ENCODE measurements around the gene POLR3A. TPM values are rescaled to one million over a fixed set of nuclear protein-coding genes. Genes with fewer than 3 reads are reported as not detected.

The POLR3A gene
- total RNA-seq, 3 donors from 2014 or later = 10.1 to 17.9 (median 13.4) TPM

DNA sequence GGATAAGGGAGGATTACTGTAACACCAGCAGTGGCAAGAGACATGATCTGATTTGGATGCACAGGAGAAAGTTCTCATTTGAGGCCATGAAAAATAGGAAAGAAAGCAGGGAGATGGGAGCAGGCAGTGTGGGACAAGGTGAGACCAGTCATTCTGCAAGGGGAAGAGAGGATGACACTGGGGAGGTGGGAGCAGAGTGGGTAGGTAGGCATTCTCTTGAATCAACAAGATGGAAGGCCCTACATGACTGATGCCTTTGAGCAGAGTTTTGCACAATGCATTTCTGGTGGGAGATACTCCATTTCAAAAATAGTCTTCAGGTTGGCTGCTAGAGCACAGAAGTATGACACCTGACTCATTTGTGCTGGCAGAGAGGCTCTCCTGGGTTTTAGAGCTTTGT is 14.9 kb upstream of the POLR3A start:
- intact Hi-C loops (cut with DNase I; ENCODE audit: low total_unique reads) = loop anchor here (10.0 kb wide), 1 partner anchor 1141 kb away; no protein-coding TSS in a partner anchor
- no peaks in the 10 kb centered on the region for H3K4me1 ChIP-seq

DNA sequence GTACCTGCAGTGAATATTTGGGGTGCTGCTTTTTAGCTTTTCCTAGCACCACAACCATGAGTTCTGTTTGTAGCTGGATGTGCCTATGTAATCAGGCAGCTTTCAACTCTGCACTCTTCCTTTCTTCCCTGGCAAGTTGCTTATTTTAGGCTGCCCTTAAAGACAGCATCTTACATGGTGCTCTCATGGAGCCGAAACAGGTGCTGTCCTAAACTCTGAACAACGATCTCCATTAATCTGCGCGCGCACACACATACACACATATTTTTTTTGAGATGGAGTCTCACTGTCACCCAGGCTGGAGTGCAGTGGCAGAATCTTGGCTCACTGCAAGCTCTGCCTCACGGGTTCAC is 13.4 kb upstream of the POLR3A start:
- Histone ChIP-seq H3K27ac (no peak overlapping the region), H3K4me1 (no peaks in the 10 kb centered on the region), H3K4me3 (no peak overlapping the region), H3K9me3 (no peaks in the 10 kb centered on the region), H3K36me3 (peaks cover 19% of the 10 kb centered on the region), H3K27me3 (no peaks in the 10 kb centered on the region)
- no peak for TF ChIP-seq POLR2AphosphoS5 (IDR thresholded peaks at IDR 0.05)
- TF ChIP-seq POLR2A (IDR thresholded peaks at IDR 0.05) = no peak
- TF ChIP-seq, protein P1, sequence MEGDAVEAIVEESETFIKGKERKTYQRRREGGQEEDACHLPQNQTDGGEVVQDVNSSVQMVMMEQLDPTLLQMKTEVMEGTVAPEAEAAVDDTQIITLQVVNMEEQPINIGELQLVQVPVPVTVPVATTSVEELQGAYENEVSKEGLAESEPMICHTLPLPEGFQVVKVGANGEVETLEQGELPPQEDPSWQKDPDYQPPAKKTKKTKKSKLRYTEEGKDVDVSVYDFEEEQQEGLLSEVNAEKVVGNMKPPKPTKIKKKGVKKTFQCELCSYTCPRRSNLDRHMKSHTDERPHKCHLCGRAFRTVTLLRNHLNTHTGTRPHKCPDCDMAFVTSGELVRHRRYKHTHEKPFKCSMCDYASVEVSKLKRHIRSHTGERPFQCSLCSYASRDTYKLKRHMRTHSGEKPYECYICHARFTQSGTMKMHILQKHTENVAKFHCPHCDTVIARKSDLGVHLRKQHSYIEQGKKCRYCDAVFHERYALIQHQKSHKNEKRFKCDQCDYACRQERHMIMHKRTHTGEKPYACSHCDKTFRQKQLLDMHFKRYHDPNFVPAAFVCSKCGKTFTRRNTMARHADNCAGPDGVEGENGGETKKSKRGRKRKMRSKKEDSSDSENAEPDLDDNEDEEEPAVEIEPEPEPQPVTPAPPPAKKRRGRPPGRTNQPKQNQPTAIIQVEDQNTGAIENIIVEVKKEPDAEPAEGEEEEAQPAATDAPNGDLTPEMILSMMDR (IDR thresholded peaks at IDR 0.05) = no peak
- DNase-seq (ENCODE audit: low spot score in 2 of 2) = no peak
- intact Hi-C loops (cut with DNase I; ENCODE audit: low total_unique reads) = loop anchor here (10.0 kb wide), 1 partner anchor 1142 kb away; no protein-coding TSS in a partner anchor

More for the DNA sequence above, 14.9 kb upstream of the POLR3A start:
- H3K27me3 ChIP-seq = no peaks in the 10 kb centered on the region
- TF ChIP-seq, protein P1 (IDR thresholded peaks at IDR 0.05) = no peak
- TF ChIP-seq POLR2A (IDR thresholded peaks at IDR 0.05) (no peak), POLR2AphosphoS5 (IDR thresholded peaks at IDR 0.05) (no peak)
- H3K4me3 ChIP-seq = no peak overlapping the region
- H3K9me3 ChIP-seq = no peaks in the 10 kb centered on the region
- no peak overlapping the region for H3K27ac ChIP-seq
- DNase-seq (ENCODE audit: low spot score in 2 of 2) = no peak
- H3K36me3 ChIP-seq = peaks cover 11% of the 10 kb centered on the region

DNA sequence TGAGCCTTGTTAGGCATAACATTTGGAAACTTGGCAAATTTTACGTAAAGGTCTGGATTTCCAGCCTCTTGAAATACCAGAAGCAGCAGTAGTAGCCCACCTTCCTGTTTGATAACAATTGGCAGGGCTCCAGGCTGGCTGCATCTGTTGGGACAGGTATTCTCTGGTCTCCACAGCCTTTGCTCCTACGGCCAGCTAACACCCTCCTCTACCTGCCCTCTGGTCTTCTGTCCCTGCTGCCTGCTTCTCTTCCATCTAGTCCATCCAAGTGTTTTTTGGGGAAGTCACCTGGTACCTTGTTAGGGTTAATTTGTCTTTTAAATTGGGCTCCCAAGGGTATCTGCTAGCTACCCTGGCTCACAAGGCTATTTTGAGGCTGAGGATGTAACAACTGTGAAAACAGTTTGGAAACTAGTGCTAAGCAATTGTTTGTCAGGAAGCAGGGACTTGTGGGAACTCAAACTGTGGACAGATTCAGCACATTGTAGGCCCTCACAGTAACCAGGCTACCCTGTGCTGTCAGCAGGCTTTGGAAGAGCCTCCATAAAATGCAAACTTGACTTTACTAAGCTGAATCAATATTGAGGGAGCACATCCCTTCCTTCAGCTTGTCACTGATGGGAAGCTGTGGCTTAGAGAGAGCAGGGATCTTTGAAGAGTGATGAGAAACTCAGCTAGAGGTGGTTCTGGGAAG is 12.9 kb upstream of the POLR3A start:
- no peaks in the 10 kb centered on the region for H3K27me3 ChIP-seq
- H3K4me1 ChIP-seq = no peaks in the 10 kb centered on the region
- TF ChIP-seq, protein P1 (IDR thresholded peaks at IDR 0.05) = no peak
- TF ChIP-seq POLR2A (IDR thresholded peaks at IDR 0.05) = no peak
- TF ChIP-seq POLR2AphosphoS5 (IDR thresholded peaks at IDR 0.05) = no peak
- peaks cover 19% of the 10 kb centered on the region for H3K36me3 ChIP-seq
- no peaks in the 10 kb centered on the region for H3K9me3 ChIP-seq
- no peak for DNase-seq (ENCODE audit: low spot score in 2 of 2)
- H3K4me3 ChIP-seq = no peak overlapping the region
- intact Hi-C loops (cut with DNase I; ENCODE audit: low total_unique reads) = loop anchor here (10.0 kb wide), 1 partner anchor 1143 kb away; no protein-coding TSS in a partner anchor
- H3K27ac ChIP-seq = no peak overlapping the region

DNA sequence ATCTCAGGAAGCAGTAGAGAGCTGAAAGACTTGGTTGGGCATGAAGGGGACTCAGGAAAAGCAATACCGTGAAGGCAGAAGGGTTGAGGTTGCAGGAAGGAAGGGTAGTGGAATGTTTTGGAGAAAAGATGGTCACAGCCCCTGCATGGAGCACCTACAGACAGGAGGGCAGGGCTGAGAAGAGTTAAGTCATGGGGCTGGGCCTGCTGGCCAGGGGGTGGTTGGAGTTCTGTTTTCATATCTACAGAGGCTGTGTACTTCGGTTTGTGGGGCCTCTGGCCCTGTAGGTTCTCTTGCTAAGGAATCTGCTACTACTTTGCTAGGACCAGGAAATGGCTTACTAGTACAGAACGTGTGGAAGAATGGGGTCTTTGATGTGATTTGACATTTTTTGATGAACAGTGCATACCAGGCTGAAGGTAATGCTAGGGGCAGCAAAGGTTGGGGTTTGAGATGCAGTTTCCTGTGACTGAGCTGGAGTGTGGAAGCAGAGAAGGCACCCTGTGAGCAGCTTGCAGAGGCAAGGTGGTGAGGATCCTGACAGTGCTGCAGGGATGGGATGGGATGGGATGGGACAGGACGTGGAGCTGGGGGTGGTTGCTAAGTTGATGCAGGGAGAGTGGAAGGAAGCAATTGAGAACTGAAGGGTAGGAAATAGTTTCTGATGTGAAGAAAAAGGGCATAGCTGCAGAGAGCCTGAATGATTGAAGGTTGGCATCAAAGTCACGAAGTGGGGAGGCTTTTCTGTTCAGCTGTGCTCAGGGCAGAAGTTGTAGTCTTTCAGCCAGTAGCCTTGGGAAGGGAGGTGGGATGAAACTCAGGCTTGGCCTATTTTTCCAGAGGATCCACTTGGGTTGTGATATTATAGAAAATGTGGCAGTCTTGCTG is 12.1 kb upstream of the POLR3A start:
- DNase-seq (ENCODE audit: low spot score in 2 of 2) = no peak
- Histone ChIP-seq H3K27ac (no peak overlapping the region), H3K9me3 (no peaks in the 10 kb centered on the region), H3K27me3 (no peaks in the 10 kb centered on the region), H3K4me1 (peaks cover 0 to under 1% of the 10 kb centered on the region in 2 donors), H3K4me3 (no peak overlapping the region), H3K36me3 (peaks cover 19% of the 10 kb centered on the region)
- TF ChIP-seq POLR2A (IDR thresholded peaks at IDR 0.05) (no peak), POLR2AphosphoS5 (IDR thresholded peaks at IDR 0.05) (no peak)
- intact Hi-C loops (cut with DNase I; ENCODE audit: low total_unique reads) = loop anchor here (10.0 kb wide), 1 partner anchor 1143 kb away; no protein-coding TSS in a partner anchor

DNA sequence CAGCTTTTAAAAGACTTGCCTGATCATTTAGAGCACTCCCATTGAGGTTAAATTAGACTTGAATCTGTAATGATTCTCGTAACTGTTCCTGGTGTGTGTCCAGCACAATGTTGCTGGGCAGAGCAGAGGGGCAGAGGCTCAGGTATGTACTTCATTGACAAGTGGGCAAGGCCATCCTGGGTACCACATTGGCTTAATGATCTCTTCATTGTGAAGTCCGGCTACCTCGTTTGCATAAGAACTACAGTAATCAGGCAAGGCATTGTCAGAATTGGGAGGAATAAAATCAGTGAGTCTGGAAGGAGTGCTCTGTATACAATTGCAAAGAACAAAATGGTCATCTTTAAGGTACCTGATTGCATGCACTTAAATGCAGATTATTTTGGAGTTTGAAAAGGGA is 10.4 kb upstream of the POLR3A start:
- intact Hi-C loops (cut with DNase I; ENCODE audit: low total_unique reads) = loop anchor here (10.0 kb wide), 1 partner anchor 1145 kb away; no protein-coding TSS in a partner anchor
- DNase-seq (ENCODE audit: low spot score in 2 of 2) = no peak
- Histone ChIP-seq H3K9me3 (no peaks in the 10 kb centered on the region), H3K27me3 (no peaks in the 10 kb centered on the region), H3K4me1 (peaks cover 0 to 6% of the 10 kb centered on the region in 2 donors), H3K4me3 (no peak overlapping the region), H3K27ac (no peak overlapping the region), H3K36me3 (peaks cover 19% of the 10 kb centered on the region)
- TF ChIP-seq, protein P1 (IDR thresholded peaks at IDR 0.05) = no peak
- no peak for TF ChIP-seq POLR2A (IDR thresholded peaks at IDR 0.05)
- no peak for TF ChIP-seq POLR2AphosphoS5 (IDR thresholded peaks at IDR 0.05)

Data from breast epithelium (tissue), 4 donors.